Measurements from ENCODE around the gene PGBD1.

DNA sequence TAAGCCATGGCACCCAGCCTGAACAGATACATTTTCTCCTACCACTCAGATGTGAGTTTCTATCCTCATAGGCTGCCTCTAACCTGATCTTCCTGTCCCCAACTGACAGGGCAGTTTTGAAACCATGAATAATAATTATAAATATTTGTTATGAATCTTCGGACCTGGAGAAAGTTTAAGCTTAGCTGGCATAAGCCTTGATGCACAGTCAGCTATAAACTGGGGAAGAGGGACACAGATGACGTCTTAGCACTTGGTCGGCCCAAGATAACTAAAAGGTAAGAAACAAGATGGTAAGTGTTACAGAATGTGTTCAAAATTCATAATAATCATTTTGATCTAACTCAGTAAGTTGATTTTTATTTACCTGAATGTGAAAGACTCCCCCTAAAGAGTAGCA is 37.4 kb upstream of the PGBD1 start:
- TF ChIP-seq, protein P1, sequence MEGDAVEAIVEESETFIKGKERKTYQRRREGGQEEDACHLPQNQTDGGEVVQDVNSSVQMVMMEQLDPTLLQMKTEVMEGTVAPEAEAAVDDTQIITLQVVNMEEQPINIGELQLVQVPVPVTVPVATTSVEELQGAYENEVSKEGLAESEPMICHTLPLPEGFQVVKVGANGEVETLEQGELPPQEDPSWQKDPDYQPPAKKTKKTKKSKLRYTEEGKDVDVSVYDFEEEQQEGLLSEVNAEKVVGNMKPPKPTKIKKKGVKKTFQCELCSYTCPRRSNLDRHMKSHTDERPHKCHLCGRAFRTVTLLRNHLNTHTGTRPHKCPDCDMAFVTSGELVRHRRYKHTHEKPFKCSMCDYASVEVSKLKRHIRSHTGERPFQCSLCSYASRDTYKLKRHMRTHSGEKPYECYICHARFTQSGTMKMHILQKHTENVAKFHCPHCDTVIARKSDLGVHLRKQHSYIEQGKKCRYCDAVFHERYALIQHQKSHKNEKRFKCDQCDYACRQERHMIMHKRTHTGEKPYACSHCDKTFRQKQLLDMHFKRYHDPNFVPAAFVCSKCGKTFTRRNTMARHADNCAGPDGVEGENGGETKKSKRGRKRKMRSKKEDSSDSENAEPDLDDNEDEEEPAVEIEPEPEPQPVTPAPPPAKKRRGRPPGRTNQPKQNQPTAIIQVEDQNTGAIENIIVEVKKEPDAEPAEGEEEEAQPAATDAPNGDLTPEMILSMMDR (IDR thresholded peaks at IDR 0.05; ENCODE audit: insufficient read depth, low read length, poor library complexity, severe bottlenecking), result no peak
- no peak for TF ChIP-seq EZH2phosphoT487 (conservative IDR thresholded peaks at IDR 0.05; ENCODE audit: low read length)

All from SU-DHL-6 (cell line).